Stimulated activated CD8-positive, alpha-beta memory T cell treated with anti-CD3 and anti-CD28 coated beads, Interleukin-2, amount 100 ng/mL, for 1 hour (primary cell): ENCODE results near the gene ZNF532.
"Not testable (repeated sequence)": the region's sequence is repeated elsewhere in the genome, so short reads cannot be mapped to it uniquely, and the experiment has no call there.

Experiments used
- DNase-seq, 2 donors: peaks; one replicate each; pipeline ENCODE4 v3.0.0-alpha.2; 2020; ENCODE audit warnings: low read depth in 2 of 2

Gene ZNF532

GRCh38 chr18:59008302-59008974 lies 143.8 kb downstream of the ZNF532 start:
- no peak for DNase-seq

DNA sequence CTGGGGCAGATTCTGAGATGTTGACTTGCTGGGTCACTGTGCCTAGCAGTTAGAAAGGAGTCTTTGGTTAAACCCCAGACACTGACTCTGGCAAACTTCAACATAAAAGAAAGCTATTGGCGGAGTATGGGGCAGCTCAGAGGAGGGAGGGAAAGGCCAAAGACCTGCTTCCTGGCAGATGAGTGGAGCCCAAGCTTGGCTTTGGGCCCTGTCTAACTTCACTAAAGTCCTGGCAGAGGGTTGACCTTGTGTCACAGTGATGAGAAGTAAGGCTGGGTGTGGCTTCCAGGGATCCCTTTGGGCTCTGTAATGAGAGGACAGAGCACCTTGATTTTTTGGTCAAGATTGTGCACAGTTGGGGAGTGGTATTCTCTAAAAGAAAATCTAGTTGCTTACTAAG lies 145.2 kb downstream of the ZNF532 start:
- no peak for DNase-seq

- no peak for DNase-seq
These were observed 146.6 kb downstream of the ZNF532 start for GRCh38 chr18:59011289-59011688.

DNA sequence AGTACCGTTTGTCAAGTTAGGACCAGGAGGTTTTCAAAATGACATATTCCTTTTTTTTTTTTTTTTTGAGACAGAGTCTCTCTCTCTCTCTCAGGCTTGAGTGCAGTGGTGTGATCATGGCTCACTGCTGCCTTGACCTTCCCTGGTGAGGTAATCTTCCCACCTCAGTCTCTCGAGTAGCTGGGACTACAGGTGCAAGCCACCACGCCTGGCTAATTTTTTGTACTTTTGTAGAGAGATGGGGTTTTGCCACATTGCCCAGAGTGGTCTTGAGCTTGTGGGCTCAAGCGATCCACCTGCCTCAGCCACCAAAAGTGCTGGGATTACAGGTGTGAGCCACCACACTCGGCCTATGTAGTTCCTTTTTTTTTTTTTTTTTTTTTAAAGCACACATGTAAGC lies 147.1 kb downstream of the ZNF532 start:
- no peak for DNase-seq

GRCh38 chr18:59012815-59013705 lies 148.4 kb downstream of the ZNF532 start:
- DNase-seq: no peak

GRCh38 chr18:59013744-59014143 lies 149.1 kb downstream of the ZNF532 start:
- no peak for DNase-seq

DNA sequence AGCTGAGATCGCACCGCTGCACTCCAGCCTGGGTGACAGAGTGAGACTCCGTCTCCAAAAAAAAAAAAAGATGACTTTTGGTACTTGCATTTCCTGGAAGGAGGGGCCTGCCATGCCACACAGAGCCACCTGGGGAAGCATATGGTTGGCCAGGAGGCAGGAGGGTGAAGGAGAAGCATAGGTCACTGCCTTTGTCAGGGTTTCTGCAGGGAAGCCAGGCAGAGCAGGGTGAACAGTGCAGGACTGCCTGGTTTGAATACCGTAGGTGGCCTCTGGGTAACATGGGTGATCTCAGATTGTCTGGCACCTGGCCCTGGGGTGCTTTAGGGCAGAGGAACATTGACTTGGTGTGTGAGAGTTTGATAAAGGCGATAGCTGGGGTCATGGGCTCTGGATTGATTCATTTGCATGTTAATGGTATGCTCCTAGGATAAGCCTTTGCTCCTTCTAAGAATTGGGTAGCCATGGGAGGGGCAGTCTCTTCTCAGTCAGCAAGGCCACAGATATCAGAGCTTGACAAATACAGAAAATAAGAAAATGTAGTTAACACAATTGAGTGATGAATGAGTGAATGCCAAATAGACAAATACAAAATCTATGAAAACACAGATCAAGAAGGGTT lies 151.0 kb downstream of the ZNF532 start:
- DNase-seq: no peak

- DNase-seq: no peak
These were observed 156.8 kb downstream of the ZNF532 start for GRCh38 chr18:59021500-59021899.

DNA sequence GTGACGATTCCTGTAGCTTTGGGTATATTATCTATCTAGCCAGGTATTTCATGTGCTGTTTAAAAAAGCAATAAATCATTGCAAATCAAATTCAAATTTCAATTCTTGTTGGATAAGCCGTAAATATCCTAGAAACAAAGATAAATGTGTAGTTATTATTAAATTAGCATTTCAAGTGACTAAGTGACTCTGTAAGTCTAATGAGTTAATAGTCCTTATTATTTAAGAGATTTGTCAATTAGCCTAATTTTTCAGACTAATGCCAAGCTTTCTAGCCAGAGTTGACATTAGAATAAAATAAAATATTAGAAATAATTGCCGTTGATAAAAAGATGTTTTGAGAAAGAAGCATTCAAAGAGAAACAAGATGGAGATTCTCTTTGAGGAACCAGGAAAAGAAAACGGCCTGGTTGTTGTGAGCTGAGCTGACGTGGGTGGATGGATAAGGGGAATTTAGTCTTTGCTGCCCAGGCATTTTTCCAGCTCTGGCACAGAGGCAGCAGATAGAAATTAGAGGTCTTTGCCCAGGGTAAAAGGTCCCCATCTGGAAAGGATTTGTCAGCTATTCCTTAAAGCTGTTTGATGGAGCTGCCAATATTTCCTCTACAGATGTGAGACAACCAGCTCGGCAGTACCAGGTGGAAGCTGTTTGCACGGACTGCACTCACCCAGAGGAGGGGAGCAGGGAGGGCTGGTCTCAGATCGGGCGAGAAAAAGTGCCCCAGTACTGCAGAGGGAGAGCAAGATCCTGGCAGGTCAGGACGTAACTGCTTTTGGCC lies 157.7 kb downstream of the ZNF532 start:
- no peak for DNase-seq

DNA sequence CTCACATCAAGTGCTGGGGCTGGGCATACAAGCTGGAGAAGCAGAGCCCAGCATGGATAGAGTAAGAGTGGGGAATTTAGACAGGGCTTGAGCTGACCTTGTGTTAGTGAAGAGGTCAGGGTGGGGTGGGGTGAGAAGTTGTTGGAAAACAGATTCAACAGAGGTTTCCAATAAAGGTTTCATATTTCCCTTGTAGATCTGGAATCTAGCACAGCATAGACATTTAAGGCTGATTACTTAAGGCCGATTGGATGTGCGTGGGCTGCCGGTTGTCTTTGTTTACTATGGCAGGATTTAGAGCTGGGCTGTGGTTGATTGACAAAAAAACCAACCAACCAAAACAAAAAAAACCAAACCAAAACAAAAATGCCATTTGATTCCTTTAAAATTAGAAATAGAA lies 160.2 kb downstream of the ZNF532 start:
- DNase-seq: no peak

- DNase-seq: not testable (repeated sequence)
These were observed 160.9 kb downstream of the ZNF532 start for GRCh38 chr18:59025532-59025931.

DNA sequence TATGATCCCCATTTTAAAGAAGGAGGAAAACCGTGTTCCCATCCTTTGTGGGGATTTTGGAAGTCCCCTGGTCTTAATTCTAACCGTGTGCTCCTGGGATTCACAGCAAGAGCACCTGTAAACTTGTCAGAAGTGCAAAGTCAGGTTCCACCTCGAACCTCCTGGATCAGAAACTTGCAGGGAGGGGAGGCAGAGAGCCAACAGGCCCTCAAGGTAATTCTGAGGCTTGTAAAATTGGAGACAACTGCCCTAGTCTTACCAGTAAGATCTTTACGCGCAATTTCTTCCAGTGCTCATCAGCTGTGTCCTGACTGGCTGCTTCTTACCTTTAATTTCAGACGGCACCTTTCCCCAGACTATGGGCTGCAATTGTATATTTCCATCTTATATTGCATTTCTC lies 161.7 kb downstream of the ZNF532 start:
- no peak for DNase-seq

GRCh38 chr18:59026831-59027410 lies 162.2 kb downstream of the ZNF532 start:
- DNase-seq: no peak

GRCh38 chr18:59029663-59030429 lies 165.2 kb downstream of the ZNF532 start:
- no peak for DNase-seq

DNA sequence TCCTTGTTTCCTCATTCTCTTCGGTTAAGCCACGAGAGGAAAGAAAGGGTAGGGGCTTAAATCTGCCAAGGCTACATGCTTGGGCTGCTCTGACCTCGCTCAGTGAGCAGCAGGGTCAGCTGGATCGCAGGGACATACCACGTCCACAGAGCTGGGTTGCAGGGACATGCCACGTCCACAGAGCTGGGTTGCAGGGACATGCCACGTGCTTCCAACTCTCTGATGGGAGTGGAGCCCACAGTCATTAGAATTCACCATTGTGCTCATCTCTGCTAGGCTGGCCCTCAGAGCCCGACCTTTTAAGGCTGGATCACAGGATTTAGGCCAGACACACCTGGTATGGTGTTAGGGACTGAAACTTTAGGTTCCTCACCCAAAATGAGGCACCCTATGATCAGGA lies 167.6 kb downstream of the ZNF532 start:
- DNase-seq: no peak

DNA sequence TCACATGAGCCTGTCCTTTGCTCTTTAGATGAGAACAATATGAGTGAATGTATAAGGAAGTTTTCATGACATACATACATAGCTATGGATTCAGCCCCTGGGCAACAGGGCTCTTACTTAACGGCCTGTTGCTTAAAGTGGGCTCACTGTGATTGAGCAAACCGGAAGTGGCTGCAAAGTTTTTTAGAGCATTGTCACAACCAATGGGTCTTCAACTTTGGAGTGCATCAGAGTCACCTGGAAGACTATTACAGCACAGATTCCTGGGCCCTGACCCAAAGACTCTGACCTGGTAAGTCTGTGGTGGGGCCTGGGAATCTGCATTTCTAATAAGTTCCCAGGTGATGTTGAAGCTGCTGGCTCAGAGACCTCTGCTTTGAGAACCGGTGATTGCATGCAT lies 168.7 kb downstream of the ZNF532 start:
- DNase-seq: no peak

- DNase-seq: no peak
These were observed 169.3 kb downstream of the ZNF532 start for GRCh38 chr18:59033974-59034373.

DNA sequence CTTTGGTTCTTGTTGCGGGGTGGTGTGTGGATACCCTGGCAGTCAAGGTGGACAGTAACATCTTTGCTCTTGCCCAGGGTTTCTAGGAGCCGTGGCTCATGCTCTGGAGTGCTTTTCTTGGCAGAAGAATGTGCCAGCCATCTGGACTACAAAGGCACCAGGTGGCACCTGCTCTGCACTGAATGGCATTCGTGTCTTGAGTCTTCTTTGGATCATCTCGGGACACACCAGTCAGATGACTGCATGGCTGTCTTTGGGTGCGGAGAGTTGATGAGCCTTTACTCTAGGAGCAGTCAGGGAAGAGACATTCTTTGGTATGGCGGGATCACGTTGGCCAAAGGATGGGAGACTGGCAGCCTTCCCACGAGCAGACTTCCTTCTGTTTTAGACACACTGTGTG lies 170.9 kb downstream of the ZNF532 start:
- DNase-seq: no peak
